ENCODE results near the gene TAS1R2.
A peak's percentile ranks its signal among the peaks of the same experiment; 100 is the strongest.
"Not testable (repeated sequence)": the region's sequence is repeated elsewhere in the genome, so short reads cannot be mapped to it uniquely, and the experiment has no call there.

TAS1R2 gene

DNA sequence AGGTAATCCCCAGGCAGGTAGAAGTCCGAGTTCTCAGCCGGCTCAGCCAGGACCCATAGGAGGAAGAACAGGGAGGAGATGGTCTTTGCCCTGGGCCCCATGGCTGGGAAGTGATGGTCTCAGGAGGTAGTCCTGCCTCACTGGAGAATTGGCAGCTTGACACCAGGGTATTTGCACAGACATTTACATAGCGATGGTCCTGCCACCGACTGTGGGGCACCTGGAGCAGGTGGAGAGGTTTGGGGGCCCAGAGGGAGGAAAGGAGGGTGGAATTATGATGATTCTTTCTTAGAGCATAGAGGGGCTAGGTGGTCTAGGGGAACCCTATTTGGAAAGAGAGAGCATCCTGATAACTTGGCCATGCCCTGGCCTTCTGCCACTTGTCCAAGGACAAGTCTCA is at the start of gene TAS1R2:
TSS of gene TAS1R2 (minus strand) at position 101 of the 400 bp plus-strand sequence. CDS start at position 101, 0 bp downstream.
- DNase-seq, result no peak

DNA sequence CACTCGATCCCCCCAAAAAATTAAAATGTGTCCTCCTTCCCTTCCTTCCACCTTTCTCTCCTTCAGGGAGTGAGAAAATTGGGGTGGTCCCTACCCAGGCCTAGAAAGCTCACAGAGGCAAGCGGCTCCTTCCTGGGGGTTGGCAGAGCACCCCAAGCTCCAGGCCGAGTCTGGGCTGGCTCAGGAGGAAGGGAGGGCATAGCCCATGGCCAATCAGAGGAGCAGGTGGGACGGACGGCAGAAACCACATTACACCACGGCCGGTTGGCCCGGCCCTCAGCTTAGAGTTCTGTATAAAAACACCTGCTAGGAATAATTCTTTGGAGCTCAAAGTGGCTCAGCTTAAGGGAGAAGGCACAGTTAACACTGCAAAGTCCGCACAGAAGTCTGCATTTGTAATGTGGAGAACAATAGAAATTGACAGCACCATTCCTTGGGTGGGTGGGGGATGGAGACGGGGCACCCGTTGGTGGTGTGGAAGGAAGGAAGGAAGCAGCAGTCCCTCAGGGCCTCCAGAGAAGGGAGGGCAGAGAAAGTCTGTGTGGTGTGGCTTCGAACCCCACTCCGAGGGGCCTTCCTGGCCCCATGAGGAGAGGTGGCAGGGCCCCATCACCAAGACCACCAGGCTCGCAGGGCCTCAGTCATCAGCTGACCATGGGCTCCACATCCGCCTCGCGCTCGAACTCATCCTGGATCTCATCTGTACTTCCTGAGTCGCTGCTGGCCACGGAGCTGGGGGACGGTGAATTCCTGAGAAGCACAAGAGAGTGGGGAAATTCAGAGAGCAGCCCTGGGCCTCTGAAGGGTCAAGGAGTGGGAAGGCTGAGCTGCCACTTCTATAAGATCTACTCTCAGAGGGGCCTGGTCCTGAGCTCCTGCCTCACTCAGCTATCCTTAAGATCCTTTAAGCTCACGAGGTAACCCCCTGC is 48.7 kb upstream of the TAS1R2 start:
- DNase-seq, result no peak

DNA sequence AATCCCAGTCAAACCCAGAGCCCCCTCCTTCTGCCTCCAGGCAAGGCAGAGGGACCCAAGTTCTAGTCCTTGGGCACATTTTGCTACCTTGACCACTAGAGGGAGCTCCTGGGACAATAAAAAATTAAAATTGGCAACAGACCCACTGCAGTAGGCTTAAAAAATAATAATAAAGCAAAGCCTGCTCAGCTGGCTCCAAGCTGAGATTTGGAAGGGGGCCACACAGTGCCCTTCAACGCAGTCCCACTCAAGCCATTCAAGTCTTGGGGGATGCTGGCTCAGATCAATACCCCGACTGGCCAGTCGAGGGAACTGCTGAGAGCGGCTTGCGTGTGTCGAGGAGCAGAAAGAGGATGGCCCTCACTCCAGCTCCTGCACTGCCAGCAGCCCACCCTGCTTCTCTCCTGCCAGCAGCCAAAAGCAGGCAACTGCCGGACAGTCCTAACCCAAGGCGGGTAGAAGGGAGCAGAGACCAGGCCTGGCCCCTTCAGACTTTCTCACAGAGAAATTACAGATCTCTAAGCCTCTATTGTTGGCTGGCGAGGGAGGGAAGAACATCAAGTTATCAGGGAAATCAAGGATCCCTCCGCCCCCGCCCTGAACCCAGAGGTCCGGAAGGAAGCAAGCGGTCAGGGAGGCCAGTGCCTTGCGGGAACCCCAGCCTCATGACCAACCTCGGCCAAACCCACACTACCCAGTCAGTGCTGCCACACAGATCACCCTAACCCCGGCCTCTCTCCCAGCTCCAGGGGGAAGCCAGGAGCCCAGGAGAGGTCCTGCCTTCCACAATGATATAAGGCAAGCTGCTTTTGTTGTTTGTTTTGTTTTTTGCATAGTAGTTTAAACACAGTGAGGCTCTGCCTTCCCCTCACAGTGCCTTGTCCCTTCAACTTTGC is 47.8 kb upstream of the TAS1R2 start:
- peak; percentile 55 for DNase-seq

GRCh38 chr1:18903291-18903756 is 43.9 kb upstream of the TAS1R2 start:
- no peak for DNase-seq

GRCh38 chr1:18902523-18903290 is 43.2 kb upstream of the TAS1R2 start, which contains the start of gene ALDH4A1:
TSS of gene ALDH4A1 (minus strand) at chr1:18902555. CDS start at chr1:18902523, 32 bp downstream.
- DNase-seq, result peak; percentile 92

DNA sequence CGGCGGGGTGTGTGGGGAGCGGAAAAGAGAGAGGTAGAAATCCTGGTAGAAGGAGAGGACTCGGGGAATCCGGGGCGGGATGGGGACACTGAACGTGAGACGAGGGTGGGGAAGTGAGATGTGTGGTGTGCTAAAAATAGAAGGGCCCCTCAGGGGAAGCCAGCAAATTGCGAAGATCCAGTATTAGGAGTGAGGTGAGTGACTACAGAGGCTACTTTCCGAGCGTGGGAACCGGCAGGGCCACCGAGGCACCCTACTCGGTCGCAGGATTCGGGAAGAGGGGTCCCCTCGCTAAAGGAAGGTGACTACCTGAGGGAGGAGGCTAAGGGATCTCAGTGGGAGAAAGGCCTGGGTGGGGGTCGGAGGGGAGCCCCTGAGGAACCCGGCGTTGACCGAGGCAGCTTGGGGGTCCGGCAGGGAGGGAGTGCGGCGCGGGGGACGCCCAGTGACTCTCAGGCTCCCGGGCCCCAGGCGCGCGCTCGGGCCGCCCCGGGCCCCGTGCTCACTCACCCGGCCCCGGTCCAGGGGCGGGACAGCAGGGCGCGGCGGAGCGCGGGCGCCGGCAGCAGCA is 42.6 kb upstream of the TAS1R2 start:
- no peak for DNase-seq

DNA sequence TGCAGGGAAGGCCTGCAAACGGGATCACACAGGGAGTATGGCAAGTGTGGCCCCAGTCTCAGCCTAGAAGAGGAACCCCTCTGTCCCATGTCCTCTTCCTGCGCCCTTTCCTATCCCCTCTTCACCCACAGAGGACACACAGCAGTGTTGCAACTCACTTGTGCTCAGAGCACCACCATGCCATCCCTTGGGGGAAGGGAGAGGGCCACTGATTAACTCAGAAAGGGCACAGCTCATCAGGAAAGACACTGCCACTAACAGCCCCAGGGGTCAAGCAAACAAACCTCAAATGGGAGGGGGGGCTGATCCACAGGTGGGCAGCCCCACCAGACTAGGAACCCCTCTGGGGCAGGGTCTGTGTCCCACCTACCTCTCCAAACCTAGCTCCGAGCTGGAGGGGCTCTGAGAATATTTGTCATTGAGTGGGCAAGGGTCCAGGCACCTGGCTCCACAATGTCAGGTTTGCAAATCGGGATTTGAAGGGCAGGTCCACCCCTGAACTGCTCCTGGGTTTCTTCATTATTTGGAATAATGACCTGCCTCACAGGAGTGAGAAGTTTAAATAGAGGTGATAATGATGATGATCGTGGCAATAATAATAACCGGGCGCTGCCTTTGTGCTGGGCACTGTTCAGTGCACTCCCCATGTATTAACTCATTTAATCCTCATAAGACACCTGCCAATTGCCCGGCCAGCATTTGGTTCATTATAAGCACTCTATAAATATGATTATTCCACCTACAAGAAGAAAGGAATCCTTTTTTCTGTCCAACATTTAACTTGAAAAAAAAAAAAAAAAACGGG is 41.9 kb upstream of the TAS1R2 start:
- DNase-seq, result no peak

DNA sequence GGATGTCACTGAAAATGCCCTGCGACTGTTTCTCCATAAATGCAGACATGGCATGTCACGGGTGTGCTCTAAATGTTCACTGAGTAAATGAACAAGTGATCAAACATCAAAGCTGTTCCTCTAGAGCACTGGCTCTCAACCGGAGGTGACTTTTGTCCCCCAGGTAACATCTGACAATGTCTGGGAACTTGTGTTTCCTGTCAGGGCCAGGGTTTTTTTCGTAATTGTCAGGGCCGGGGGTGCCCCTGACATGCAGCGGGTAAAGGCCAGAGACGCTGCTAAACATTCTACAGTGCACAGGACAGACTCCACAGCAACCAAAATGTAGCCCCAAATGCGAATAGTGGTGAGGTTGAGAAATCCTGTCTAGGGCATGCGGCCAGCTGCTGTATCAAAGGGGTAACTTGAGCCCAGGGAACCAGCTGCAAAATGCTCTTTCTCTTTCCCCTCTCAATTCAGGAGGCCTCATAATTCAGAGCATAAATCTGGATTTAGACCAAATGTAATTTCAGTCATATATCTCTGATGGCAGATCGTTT is 40.9 kb upstream of the TAS1R2 start:
- no peak for DNase-seq

GRCh38 chr1:18899363-18900049 is 40.0 kb upstream of the TAS1R2 start:
- DNase-seq, result no peak

- no peak for DNase-seq
Observed at GRCh38 chr1:18898567-18898966, 39.1 kb upstream of the TAS1R2 start.

- no peak for DNase-seq
Observed at GRCh38 chr1:18895317-18895716, 35.9 kb upstream of the TAS1R2 start.

- DNase-seq, result no peak
Observed at GRCh38 chr1:18893120-18893519, 33.7 kb upstream of the TAS1R2 start.

- not testable (repeated sequence) for DNase-seq
Observed at GRCh38 chr1:18891858-18892257, 32.4 kb upstream of the TAS1R2 start.

- DNase-seq, result no peak
Observed at GRCh38 chr1:18891426-18891780, 31.9 kb upstream of the TAS1R2 start.

DNA sequence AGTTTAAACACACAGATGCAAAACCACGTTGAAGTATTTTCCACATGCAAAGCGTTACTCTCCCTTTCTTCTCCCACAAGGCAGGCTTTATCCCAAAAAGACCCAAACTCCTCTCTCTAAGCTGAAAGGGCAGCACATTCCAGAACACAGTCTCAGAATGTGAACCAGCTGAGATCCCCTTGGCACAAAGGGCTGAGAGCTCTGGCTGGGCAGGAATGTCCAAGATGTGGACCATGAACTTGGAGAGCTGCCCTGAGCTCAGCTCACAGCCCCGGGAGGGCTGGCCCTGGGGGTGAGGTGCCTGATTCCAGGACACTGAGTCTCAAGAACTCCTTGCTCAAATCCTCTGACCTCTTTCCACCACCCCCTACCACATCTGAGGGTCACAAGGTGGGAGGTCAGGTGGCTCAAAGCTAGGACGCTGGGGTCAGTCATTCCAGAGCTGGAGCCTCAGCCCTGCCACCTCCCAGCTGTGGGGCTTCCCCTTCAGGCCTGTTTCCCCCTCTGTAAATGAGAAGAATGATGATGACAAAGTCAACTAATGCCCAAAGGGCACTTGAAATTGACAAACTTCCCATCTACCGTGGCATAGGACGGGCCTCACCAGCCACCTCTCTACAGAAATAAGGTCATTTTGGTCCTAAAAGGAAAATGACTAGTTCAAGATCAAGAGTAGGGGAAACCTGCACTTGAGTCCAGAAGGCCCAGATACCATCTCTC is 31.4 kb upstream of the TAS1R2 start:
- DNase-seq, result no peak

- DNase-seq, result no peak
Observed at GRCh38 chr1:18886003-18886335, 26.5 kb upstream of the TAS1R2 start.

DNA sequence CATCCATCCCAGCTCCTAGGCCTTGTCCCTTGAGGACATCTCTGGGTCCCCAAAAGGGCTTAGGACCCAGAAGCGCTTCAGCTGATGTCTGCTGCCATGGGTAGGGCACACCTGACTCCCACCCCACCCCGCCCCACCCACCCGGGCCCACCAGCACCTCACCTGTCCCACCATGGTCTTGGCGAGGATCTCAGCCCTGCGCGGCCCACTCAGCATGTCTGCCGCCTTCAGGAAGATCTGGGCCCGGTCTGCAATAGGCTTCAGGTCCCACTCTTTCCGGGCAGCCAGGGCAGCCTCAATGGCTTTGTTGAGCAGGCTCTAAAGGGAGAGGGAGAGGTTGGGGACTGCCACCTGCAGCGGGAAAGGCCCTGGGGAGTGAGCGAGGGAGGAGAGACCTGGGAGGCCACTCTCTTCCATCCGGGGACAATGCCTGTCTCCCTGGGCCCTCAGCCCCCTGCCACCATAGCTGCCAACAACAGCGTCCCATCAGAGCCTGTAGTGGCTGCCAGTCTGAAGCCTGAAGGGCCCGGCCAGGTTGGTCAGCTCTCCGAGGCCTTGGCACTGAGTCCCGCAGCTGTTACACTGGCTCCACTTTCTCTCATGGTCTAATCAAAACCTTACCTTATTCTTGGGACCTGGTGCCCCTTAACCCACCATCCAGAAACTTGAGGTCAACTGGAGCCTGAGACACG is 26.0 kb upstream of the TAS1R2 start:
- no peak for DNase-seq

DNA sequence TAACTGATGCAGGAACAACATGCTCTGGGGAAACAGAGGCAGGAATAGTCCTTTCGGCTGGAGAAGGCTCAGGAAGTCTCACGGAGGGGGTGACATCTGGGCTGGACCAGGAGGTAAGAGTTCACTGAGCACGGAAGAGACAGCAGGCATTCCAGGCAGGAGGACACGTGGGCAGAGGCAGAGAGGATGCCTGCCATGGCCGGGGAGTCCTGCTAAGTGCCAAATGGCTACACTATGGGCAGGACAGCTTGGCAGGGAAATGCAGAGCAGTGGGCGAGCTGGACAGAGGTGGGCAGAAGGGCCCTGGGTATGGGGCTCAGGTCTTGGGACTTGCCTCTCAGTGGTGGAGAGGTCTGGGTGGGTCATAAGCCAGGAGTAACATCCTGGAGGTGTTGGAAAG is 25.3 kb upstream of the TAS1R2 start:
- DNase-seq, result no peak

DNA sequence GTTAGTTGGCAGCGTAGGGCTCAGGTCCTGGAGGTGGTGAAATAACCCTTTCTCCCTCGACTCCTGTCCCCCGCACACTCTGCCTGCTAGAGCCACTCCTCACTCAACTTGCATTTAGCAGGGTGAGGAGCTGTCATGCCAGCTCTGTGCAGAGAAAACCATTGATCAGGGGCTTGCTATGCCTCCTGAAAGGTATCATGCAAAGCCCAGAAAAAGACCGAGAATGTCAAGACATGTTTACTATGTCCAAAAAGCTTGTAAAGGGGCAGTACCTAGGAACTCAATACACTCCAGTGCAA is 24.9 kb upstream of the TAS1R2 start:
- no peak for DNase-seq

Data from activated naive CD4-positive, alpha-beta T cell treated with anti-CD3 and anti-CD28 coated beads, Interleukin-2, amount 50 U/mL, for 16 hours (primary cell).